Activated naive CD8-positive, alpha-beta T cell treated with anti-CD3 and anti-CD28 coated beads, Interleukin-2, amount 50 U/mL, for 24 hours (primary cell): ENCODE data around the gene GRIK3.

Experiments used
- ATAC-seq: fragments of 150-1000 bp; cut with Tn5 transposase; one replicate; pipeline ENCODE4 v1.10.0; 2021
- DNase-seq: peaks from one replicate; pipeline ENCODE4 v3.0.0; 2021
- H3K27ac Mint-ChIP-seq: one replicate; pipeline ENCODE4 v1.8.0; 2021; ENCODE audit warnings: mild to moderate bottlenecking, mixed read lengths
- H3K27me3 Mint-ChIP-seq: one replicate; pipeline ENCODE4 v1.8.0; 2021; ENCODE audit warnings: mixed read lengths
- H3K36me3 Mint-ChIP-seq: one replicate; pipeline ENCODE4 v1.8.0; 2021; ENCODE audit warnings: low read depth, mixed read lengths
- H3K4me1 Mint-ChIP-seq: one replicate; pipeline ENCODE4 v1.8.0; 2021; ENCODE audit warnings: mixed read lengths
- H3K4me3 Mint-ChIP-seq: one replicate; pipeline ENCODE4 v1.8.0; 2021; ENCODE audit warnings: mild to moderate bottlenecking, moderate library complexity, mixed read lengths
- H3K9me3 Mint-ChIP-seq: one replicate; pipeline ENCODE4 v1.8.0; 2021; ENCODE audit warnings: mixed read lengths

GRIK3 gene

GRCh38 chr1:37059346-37059745 is 25.0 kb upstream of the GRIK3 start:
- no peaks in the 10 kb centered on the region for H3K9me3 Mint-ChIP-seq
- no peaks in the 10 kb centered on the region for H3K36me3 Mint-ChIP-seq
- H3K27me3 Mint-ChIP-seq = peaks cover 3% of the 10 kb centered on the region
- no peak overlapping the region for H3K27ac Mint-ChIP-seq
- H3K4me3 Mint-ChIP-seq = no peak overlapping the region
- no peaks in the 10 kb centered on the region for H3K4me1 Mint-ChIP-seq
- no peak for ATAC-seq
- no peak for DNase-seq

GRCh38 chr1:37058424-37058988 is 24.2 kb upstream of the GRIK3 start:
- Mint-ChIP-seq H3K4me3 (no peak overlapping the region), H3K27ac (no peak overlapping the region), H3K36me3 (no peaks in the 10 kb centered on the region), H3K9me3 (no peaks in the 10 kb centered on the region), H3K4me1 (no peaks in the 10 kb centered on the region), H3K27me3 (peaks cover 1% of the 10 kb centered on the region)
- ATAC-seq (no peak), DNase-seq (no peak)

DNA sequence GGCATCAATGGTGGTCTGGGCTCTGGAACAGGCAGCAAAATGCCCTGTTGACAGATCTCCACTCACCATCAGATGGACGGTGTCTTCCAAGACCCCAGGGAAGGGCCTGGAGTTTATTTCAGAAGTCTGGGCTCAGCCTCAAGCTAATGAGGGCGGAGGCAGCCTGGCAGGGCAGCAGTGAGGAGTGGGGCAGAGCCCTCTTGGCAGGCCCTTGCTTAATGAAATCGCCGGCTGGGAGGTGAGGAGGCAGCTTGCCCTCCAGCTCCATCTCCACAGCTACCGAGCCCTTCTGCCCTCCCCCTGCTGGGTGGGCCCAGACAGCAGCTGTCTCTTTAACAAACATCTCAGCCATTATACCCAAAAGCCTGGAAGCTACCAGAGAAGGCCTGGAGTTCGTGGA is 22.0 kb upstream of the GRIK3 start:
- ATAC-seq (no peak), DNase-seq (no peak)
- Mint-ChIP-seq H3K36me3 (no peaks in the 10 kb centered on the region), H3K9me3 (no peaks in the 10 kb centered on the region), H3K27ac (no peak overlapping the region), H3K27me3 (peaks cover 1% of the 10 kb centered on the region), H3K4me1 (no peaks in the 10 kb centered on the region), H3K4me3 (no peak overlapping the region)

DNA sequence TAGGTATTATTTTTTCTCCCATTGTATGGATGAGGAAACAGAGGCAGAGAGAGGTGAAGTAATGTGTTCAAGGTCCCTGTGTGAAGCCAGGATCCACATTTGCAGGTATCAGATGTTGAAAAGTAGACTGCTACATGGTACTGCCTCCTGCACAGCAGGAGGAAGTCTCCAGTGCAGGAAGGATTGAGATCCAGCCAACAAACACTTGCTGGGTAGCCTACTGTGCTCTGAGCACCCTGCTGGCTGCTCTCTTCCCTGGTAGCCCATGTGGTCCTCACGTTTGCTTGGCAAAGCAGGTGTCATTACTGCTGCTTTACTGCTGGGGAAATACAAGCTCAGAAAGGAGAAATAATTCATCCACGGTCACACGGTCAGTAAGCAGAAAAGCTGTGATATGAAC is 21.3 kb upstream of the GRIK3 start:
- H3K27me3 Mint-ChIP-seq = peaks cover 1% of the 10 kb centered on the region
- H3K36me3 Mint-ChIP-seq = no peaks in the 10 kb centered on the region
- no peaks in the 10 kb centered on the region for H3K4me1 Mint-ChIP-seq
- DNase-seq (no peak), ATAC-seq (no peak)
- H3K4me3 Mint-ChIP-seq = no peak overlapping the region
- no peak overlapping the region for H3K27ac Mint-ChIP-seq
- H3K9me3 Mint-ChIP-seq = no peaks in the 10 kb centered on the region

- no peak for DNase-seq
- no peaks in the 10 kb centered on the region for H3K36me3 Mint-ChIP-seq
- H3K27ac Mint-ChIP-seq = no peak overlapping the region
- no peak for ATAC-seq
- no peak overlapping the region for H3K4me3 Mint-ChIP-seq
- H3K9me3 Mint-ChIP-seq = no peaks in the 10 kb centered on the region
- peaks cover 1% of the 10 kb centered on the region for H3K27me3 Mint-ChIP-seq
- no peaks in the 10 kb centered on the region for H3K4me1 Mint-ChIP-seq
Measured at GRCh38 chr1:37053173-37053572, 18.9 kb upstream of the GRIK3 start.

- Mint-ChIP-seq H3K4me1 (no peaks in the 10 kb centered on the region), H3K27me3 (peaks cover 6% of the 10 kb centered on the region), H3K9me3 (no peaks in the 10 kb centered on the region), H3K4me3 (no peak overlapping the region), H3K27ac (no peak overlapping the region), H3K36me3 (no peaks in the 10 kb centered on the region)
- ATAC-seq = no peak
- no peak for DNase-seq
Measured at GRCh38 chr1:37052120-37052519, 17.8 kb upstream of the GRIK3 start.

GRCh38 chr1:37051346-37051745 is 17.0 kb upstream of the GRIK3 start:
- Mint-ChIP-seq H3K27me3 (peaks cover 6% of the 10 kb centered on the region), H3K4me3 (no peak overlapping the region), H3K9me3 (no peaks in the 10 kb centered on the region), H3K27ac (no peak overlapping the region), H3K36me3 (no peaks in the 10 kb centered on the region), H3K4me1 (no peaks in the 10 kb centered on the region)
- no peak for DNase-seq
- ATAC-seq = no peak

GRCh38 chr1:37047542-37047941 is 13.2 kb upstream of the GRIK3 start:
- Mint-ChIP-seq H3K9me3 (no peaks in the 10 kb centered on the region), H3K36me3 (no peaks in the 10 kb centered on the region), H3K27me3 (peaks cover 8% of the 10 kb centered on the region), H3K4me3 (no peak overlapping the region), H3K4me1 (no peaks in the 10 kb centered on the region), H3K27ac (no peak overlapping the region)
- DNase-seq (no peak), ATAC-seq (no peak)

- no peaks in the 10 kb centered on the region for H3K36me3 Mint-ChIP-seq
- DNase-seq (no peak), ATAC-seq (no peak)
- H3K9me3 Mint-ChIP-seq = no peaks in the 10 kb centered on the region
- H3K27me3 Mint-ChIP-seq = peaks cover 42% of the 10 kb centered on the region
- no peaks in the 10 kb centered on the region for H3K4me1 Mint-ChIP-seq
- H3K27ac Mint-ChIP-seq = no peak overlapping the region
- H3K4me3 Mint-ChIP-seq = no peak overlapping the region
Measured at GRCh38 chr1:37043101-37043500, 8.8 kb upstream of the GRIK3 start.

GRCh38 chr1:37042506-37042905 is 8.2 kb upstream of the GRIK3 start:
- Mint-ChIP-seq H3K4me3 (no peak overlapping the region), H3K36me3 (no peaks in the 10 kb centered on the region), H3K4me1 (no peaks in the 10 kb centered on the region), H3K27ac (no peak overlapping the region), H3K27me3 (peaks cover 39% of the 10 kb centered on the region), H3K9me3 (no peaks in the 10 kb centered on the region)
- ATAC-seq (no peak), DNase-seq (no peak)

- Mint-ChIP-seq H3K27ac (no peak overlapping the region), H3K4me3 (no peak overlapping the region), H3K36me3 (no peaks in the 10 kb centered on the region), H3K9me3 (no peaks in the 10 kb centered on the region), H3K4me1 (no peaks in the 10 kb centered on the region), H3K27me3 (peaks cover 45% of the 10 kb centered on the region)
- DNase-seq (no peak), ATAC-seq (no peak)
Measured at GRCh38 chr1:37041483-37041882, 7.2 kb upstream of the GRIK3 start.

DNA sequence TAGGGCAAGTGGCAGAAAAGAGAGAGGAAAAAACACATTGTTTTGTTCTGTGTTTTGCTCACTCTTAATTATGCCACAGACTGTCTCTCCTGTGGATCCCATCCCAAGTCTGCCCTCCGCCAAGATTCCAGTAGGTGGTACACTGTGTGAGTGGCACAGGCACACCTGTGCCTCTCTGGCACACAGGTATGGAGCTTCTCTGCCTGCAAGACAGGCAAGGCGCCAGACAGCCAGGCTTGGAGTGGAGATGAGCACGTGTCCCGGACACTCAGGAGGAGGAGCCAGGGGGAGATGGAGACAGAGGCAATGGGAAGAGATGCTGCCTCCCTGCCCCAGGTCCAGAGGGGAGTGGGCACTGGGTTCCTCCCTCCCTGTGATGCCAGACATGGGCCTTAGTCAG is 6.5 kb upstream of the GRIK3 start:
- Mint-ChIP-seq H3K27ac (no peak overlapping the region), H3K4me1 (peaks cover 3% of the 10 kb centered on the region), H3K27me3 (peaks cover 51% of the 10 kb centered on the region), H3K36me3 (no peaks in the 10 kb centered on the region), H3K9me3 (no peaks in the 10 kb centered on the region), H3K4me3 (no peak overlapping the region)
- DNase-seq (no peak), ATAC-seq (no peak)

- H3K9me3 Mint-ChIP-seq = no peaks in the 10 kb centered on the region
- peaks cover 7% of the 10 kb centered on the region for H3K4me1 Mint-ChIP-seq
- H3K27ac Mint-ChIP-seq = no peak overlapping the region
- H3K27me3 Mint-ChIP-seq = peaks cover 55% of the 10 kb centered on the region
- ATAC-seq (no peak), DNase-seq (no peak)
- no peak overlapping the region for H3K4me3 Mint-ChIP-seq
- no peaks in the 10 kb centered on the region for H3K36me3 Mint-ChIP-seq
Measured at GRCh38 chr1:37040261-37040660, 5.9 kb upstream of the GRIK3 start.

DNA sequence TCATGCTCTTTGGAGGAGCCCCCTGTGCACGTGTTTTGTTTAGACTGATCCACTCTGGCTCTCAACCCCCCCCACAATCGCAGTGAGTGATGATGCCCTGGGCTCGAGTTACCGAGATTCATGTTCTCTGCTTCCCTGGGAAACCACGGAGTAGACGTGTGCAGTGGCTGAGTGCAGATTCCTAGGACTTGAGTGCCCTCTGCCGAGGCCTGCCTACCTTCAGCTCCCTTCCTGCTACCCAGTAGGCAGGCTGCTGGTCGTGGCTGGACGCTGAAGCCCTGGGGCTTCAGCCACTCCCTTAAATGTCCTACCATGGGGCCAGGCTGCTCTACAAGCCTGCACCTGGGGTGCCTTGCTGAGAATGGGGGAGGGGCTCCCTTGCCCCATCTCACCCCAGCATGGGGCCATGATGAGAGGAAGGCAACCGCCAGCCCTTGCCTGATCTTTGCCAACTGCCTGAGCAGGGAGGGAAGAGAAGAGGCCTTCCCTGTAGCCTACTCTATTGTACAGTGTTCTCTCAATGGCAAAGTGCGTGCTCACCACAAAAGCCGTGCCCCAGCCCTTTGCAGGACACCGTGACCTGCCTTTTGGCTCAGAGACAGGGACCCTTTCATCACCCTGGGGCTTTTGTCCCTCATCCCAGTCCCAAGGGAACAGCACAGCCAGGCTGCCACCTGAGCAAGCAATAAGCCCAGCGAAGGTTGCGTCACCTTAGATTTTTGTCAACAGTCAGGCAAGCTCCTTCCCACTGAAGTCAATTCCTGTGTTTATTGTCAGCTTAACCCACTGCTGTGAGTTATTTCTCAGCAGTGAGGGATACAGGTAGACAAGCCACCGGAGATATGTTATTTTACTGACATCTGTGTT is 4.1 kb upstream of the GRIK3 start:
- Mint-ChIP-seq H3K27ac (no peak overlapping the region), H3K9me3 (no peaks in the 10 kb centered on the region), H3K36me3 (no peaks in the 10 kb centered on the region), H3K27me3 (peaks cover 60% of the 10 kb centered on the region), H3K4me1 (peaks cover 10% of the 10 kb centered on the region), H3K4me3 (no peak overlapping the region)
- ATAC-seq = no peak
- no peak for DNase-seq

DNA sequence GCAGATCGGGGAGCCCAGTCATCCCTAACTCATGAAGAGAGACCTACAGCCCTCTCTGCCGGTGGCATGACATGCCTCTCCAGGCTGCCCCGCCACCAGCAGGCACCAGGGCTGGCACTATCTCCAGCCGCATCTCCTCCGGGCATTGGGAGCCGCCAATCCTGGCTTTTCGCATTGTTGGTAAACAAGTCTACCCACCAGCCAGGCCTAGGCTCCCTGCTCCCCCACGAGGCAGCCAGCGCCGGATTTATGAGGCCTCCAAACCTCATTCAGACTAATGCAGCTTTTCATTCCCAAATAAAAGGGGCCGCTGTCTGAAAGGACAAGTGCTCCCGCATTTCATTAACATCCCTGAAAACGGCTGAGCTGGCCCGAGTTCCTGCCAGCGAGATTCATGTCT is 3.4 kb upstream of the GRIK3 start:
- Mint-ChIP-seq H3K27me3 (peaks cover 61% of the 10 kb centered on the region), H3K27ac (no peak overlapping the region), H3K36me3 (no peaks in the 10 kb centered on the region), H3K9me3 (no peaks in the 10 kb centered on the region), H3K4me1 (peaks cover 10% of the 10 kb centered on the region), H3K4me3 (no peak overlapping the region)
- ATAC-seq = no peak
- no peak for DNase-seq
